GM12878 (cell line): ENCODE measurements around the gene FAM89A. TPM values are rescaled to one million over a fixed set of nuclear protein-coding genes. Genes with fewer than 3 reads are reported as not detected.

ENCODE experiments used
- BCL11A ChIP-seq: IDR thresholded peaks from 2 replicates; pipeline ENCODE4 v1.6.1; 2011; ENCODE audit warnings: low read depth, low read length
- BMI1 ChIP-seq: fragments of 450-650 bp; IDR thresholded peaks from 2 replicates; pipeline ENCODE4 v1.6.1; 2016; ENCODE audit warnings: mild to moderate bottlenecking, moderate library complexity, borderline replicate concordance
- CBX3 ChIP-seq: fragments of 200-600 bp; sonication (generic); IDR thresholded peaks from 2 replicates; pipeline ENCODE4 v1.6.1; 2016; ENCODE audit warnings: low read depth, borderline replicate concordance
- CHD2 ChIP-seq: IDR thresholded peaks from 2 replicates; pipeline ENCODE4 v1.6.1; 2011; ENCODE audit warnings: low read depth, low read length, improper control_type of control experiment, borderline replicate concordance
- E2F8 ChIP-seq: fragments of 450-650 bp; IDR thresholded peaks from 2 replicates; pipeline ENCODE4 v1.6.1; 2018; ENCODE audit warnings: mild to moderate bottlenecking, low read depth, moderate library complexity; ENCODE audit not compliant: partially characterized antibody
- GABPA ChIP-seq: IDR thresholded peaks from 2 replicates; pipeline ENCODE4 v1.6.1; 2014; ENCODE audit warnings: antibody characterized with exemption, low read depth, mild to moderate bottlenecking, inconsistent platforms
- HDGF ChIP-seq: fragments of 450-650 bp; IDR thresholded peaks from 2 replicates; pipeline ENCODE4 v1.6.1; 2016; ENCODE audit warnings: antibody characterized with exemption
- JUND ChIP-seq: IDR thresholded peaks from 2 replicates; pipeline ENCODE4 v1.6.1; 2012; ENCODE audit warnings: low read depth, mild to moderate bottlenecking, low read length, improper control_type of control experiment, moderate library complexity
- MEF2A ChIP-seq: IDR thresholded peaks from 2 replicates; pipeline ENCODE4 v1.6.1; 2011; ENCODE audit warnings: low read depth, mild to moderate bottlenecking, low read length, moderate library complexity; ENCODE audit not compliant: insufficient read depth
- MEF2B ChIP-seq: fragments of 450-650 bp; IDR thresholded peaks from 2 replicates; pipeline ENCODE4 v1.6.1; 2018; ENCODE audit warnings: mild to moderate bottlenecking, moderate library complexity; ENCODE audit not compliant: partially characterized antibody, poor library complexity, severe bottlenecking
- POLR2AphosphoS2 ChIP-seq: IDR thresholded peaks from 2 replicates; pipeline ENCODE4 v1.6.1; 2011; ENCODE audit warnings: low read depth, mild to moderate bottlenecking, low read length, improper control_type of control experiment, moderate library complexity
- POLR2AphosphoS5 ChIP-seq: IDR thresholded peaks from 2 replicates; pipeline ENCODE4 v1.6.1; 2011; ENCODE audit warnings: mild to moderate bottlenecking, low read length, inconsistent platforms
- PRDM15 ChIP-seq: fragments of 450-650 bp; formaldehyde crosslinking; IDR thresholded peaks from 2 replicates; pipeline ENCODE4 v1.4.0; 2020; ENCODE audit warnings: mild to moderate bottlenecking, moderate library complexity
- RAD21 ChIP-seq: IDR thresholded peaks from 2 replicates; pipeline ENCODE4 v1.6.1; 2011; ENCODE audit warnings: mild to moderate bottlenecking, low read depth, low read length, moderate library complexity; ENCODE audit not compliant: insufficient read depth
- RAD51 ChIP-seq: fragments of 450-650 bp; IDR thresholded peaks from 2 replicates; pipeline ENCODE4 v1.6.1; 2016; ENCODE audit warnings: moderate library complexity, mild to moderate bottlenecking, inconsistent platforms
- RB1 ChIP-seq: fragments of 450-650 bp; formaldehyde crosslinking; IDR thresholded peaks from 2 replicates; pipeline ENCODE4 v1.6.1; 2017; ENCODE audit warnings: mild to moderate bottlenecking, borderline replicate concordance
- RELB ChIP-seq: fragments of 450-650 bp; IDR thresholded peaks from 2 replicates; pipeline ENCODE4 v1.6.1; 2017; ENCODE audit warnings: low read depth, mild to moderate bottlenecking, moderate library complexity
- TCF12 ChIP-seq: IDR thresholded peaks from 2 replicates; pipeline ENCODE4 v1.6.1; 2011; ENCODE audit warnings: low read depth, mild to moderate bottlenecking, low read length
- YY1 ChIP-seq: IDR thresholded peaks from 2 replicates; pipeline ENCODE4 v1.6.1; 2011; ENCODE audit warnings: low read depth, mild to moderate bottlenecking, low read length
- ZNF687 ChIP-seq: fragments of 450-650 bp; IDR thresholded peaks from 2 replicates; pipeline ENCODE4 v1.6.1; 2017; ENCODE audit warnings: mild to moderate bottlenecking, moderate library complexity
- polyA plus RNA-seq, 11 experiments: library from polyadenylated mRNA; depleted of rRNA in 4 of 11; unstranded in 6 of 11; stranded (reverse) in 5 of 11; fragments of >200 nt; fragmentation: Nextera tagmentation in 4 of 11; fragmentation: Illumina TruSeq in 1 of 11; extraction: Ambion mirVana in 4 of 11; extraction: Trizol in 1 of 11; gene quantifications; 1 replicate in 1 of 11; 2 replicates in 10 of 11; pipeline versions ENCODE4 v1.2.1 to v1.2.3, GENCODE V29; 2011 to 2016; ENCODE audit warnings: inconsistent platforms in 2 of 11, missing spikeins in 2 of 11, low read depth in 1 of 11
- total RNA-seq, 4 experiments: library from RNA; depleted of rRNA in 3 of 4; stranded (reverse); fragments of >200 nt in 3 of 4; fragmentation: Illumina TruSeq in 1 of 4; extraction: Trizol in 1 of 4; gene quantifications; 2 replicates each; pipeline versions ENCODE4 v1.2.1 to v1.2.3, GENCODE V29; 2013 to 2021

Gene FAM89A
- total and polyA plus RNA-seq, 10 of the 15 experiments (the other 5 are each of a cell fraction or from before 2014, with no cell fraction given): 0.06 to 0.72 (median 0.14) TPM; not detected in 4

- TF ChIP-seq ZNF687 (no peak), RAD51 (no peak), RB1 (no peak), E2F8 (no peak), CHD2 (no peak), BCL11A (no peak), RAD21 (no peak), JUND (no peak), RELB (no peak), POLR2AphosphoS2 (no peak), POLR2AphosphoS5 (no peak), HDGF (no peak), PRDM15 (CRISPR knock-in tag) (no peak), MEF2A (no peak), GABPA (no peak), MEF2B (no peak), YY1 (peak; percentile 54; the same call in 1 of the 2 replicates), CBX3 (no peak), TCF12 (no peak), BMI1 (no peak)
Measured at GRCh38 chr1:230972855-230973271, 67.2 kb downstream of the FAM89A start (continued).
